Adrenal gland (tissue), 12 donors: Measurements from ENCODE around the gene SIK2. TPM values are rescaled to one million over a fixed set of nuclear protein-coding genes. Genes with fewer than 3 reads are reported as not detected.

Experiments
- DNase-seq, 7 donors: peaks; one replicate each; pipeline ENCODE4 v3.0.0-alpha.2; 2019 to 2020
- H3K27ac ChIP-seq, 5 donors: fragments of 200-600 bp; sonication (generic) in 4 of 5; 1 replicate in 3 of 5; 2 replicates in 2 of 5; pipeline versions ENCODE4 v1.5.1 to v1.8.0; 2016 to 2020; ENCODE audit warnings: mild to moderate bottlenecking in 1 of 5
- H3K27me3 ChIP-seq: fragments of 200-600 bp; 2 replicates; pipeline ENCODE4 v1.8.0; 2021
- H3K36me3 ChIP-seq, 2 donors: fragments of 200-600 bp; replicated peaks in 1 of 2; 1 replicate in 1 of 2; 2 replicates in 1 of 2; pipeline versions ENCODE4 v1.5.1 to v1.8.0; 2018 to 2022
- H3K4me1 ChIP-seq, 2 donors: fragments of 200-600 bp; replicated peaks in 1 of 2; 1 replicate in 1 of 2; 2 replicates in 1 of 2; pipeline versions ENCODE4 v1.5.1 to v1.8.0; 2018 to 2021
- H3K4me3 ChIP-seq, 4 donors: fragments of 200-600 bp; sonication (generic) in 3 of 4; one replicate each; pipeline ENCODE4 v1.5.1; 2016 to 2018
- H3K9me3 ChIP-seq, 3 donors: fragments of 200-600 bp; sonication (generic) in 1 of 3; replicated peaks in 1 of 3; 1 replicate in 2 of 3; 2 replicates in 1 of 3; pipeline versions ENCODE4 v1.5.1 to v1.8.0; 2016 to 2021
- POLR2A ChIP-seq, 2 donors: fragments of 450-650 bp; IDR thresholded peaks; one replicate each; pipeline ENCODE4 v1.6.1; 2017; ENCODE audit warnings: antibody characterized with exemption in 2 of 2, mild to moderate bottlenecking in 2 of 2, moderate library complexity in 1 of 2
- WGBS, 4 donors: extraction: QIAGEN DNeasy Blood & Tissue Kit in 2 of 4; methylation state at CpG; one replicate each; pipeline versions ENCODE4 v1.1.5 to v1.1.7; 2013 to 2017; 5-methylcytosine and 5-hydroxymethylcytosine counted together
- intact Hi-C, 2 donors: fragments of 100-400 bp; cut with DNase I; formaldehyde crosslinking; loops; one replicate each; pipeline versions ENCODE4 v1.14.1 to v1.15.0; 2022 to 2023
- polyA plus RNA-seq, 3 donors: library from polyadenylated mRNA; stranded (reverse); fragments of 200-250 nt in 2 of 3; fragments of 350-450 nt in 1 of 3; fragmentation: Illumina TruSeq in 1 of 3; extraction: RNeasy Lipid Tissue Mini Kit (QIAGEN cat#74804) in 1 of 3; gene quantifications; one replicate each; pipeline ENCODE4 v1.2.3, GENCODE V29; 2013 to 2014
- total RNA-seq, 9 donors: library from RNA; depleted of rRNA in 4 of 9; stranded (reverse); fragments of >200 nt in 4 of 9; fragments of 120-200 nt in 1 of 9; fragmentation: NEBNext Ultra II Directional in 1 of 9; extraction: Animal tissue kit (Norgen Biotek cat#: 25700) in 1 of 9; gene quantifications; one replicate each; pipeline versions ENCODE4 v1.1.0 to v1.2.4, GENCODE V29; 2013 to 2023
- TF ChIP-seq, protein P1 (sequence below), 6 experiments: fragments of 450-650 bp in 4 of 6; fragments of 200-600 bp in 2 of 6; sonication (generic) in 1 of 6; IDR thresholded peaks; 1 replicate in 5 of 6; 2 replicates in 1 of 6; pipeline versions ENCODE4 v1.5.1 to v1.8.0; 2016 to 2021; ENCODE audit warnings: antibody characterized with exemption in 6 of 6, mild to moderate bottlenecking in 2 of 6, moderate library complexity in 1 of 6
- donor health status: healthy with polysubstance abuse.
- donor health status: Bipolar disorder and iron deficiency.
- donor health status: DM: yes; HTN: yes; CAD: no.
- donor health status: DM: no; HTN: no; CAD: no.
- donor health status: DM: no; HTN: no; CAD: no.
- donor health status: DM: yes; HTN: yes; CAD: no.

Gene SIK2
- total and polyA plus RNA-seq, 12 donors: 7.6 to 33.0 (median 25.3) TPM

DNA sequence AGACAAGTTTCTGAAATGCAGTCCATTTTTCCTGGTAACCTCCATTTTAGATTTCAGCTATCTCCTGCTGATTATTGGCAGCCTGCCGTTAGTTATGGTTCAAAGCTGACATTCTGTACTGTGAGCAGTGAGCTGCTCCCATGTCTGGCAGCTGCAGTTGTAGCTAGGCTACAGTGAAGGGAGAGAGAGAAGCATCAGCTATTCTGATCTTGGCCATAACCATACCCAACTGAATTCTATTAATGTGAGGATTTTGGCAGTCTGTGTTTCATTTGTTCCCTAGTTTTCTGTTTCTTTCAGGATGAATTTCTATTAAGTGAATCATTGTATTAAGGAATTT lies 33.4 kb downstream of the SIK2 start:
- peaks cover 7 to 32% of the 10 kb centered on the region in 2 donors for H3K4me1 ChIP-seq
- H3K27ac ChIP-seq: peak overlapping the region in 3 of 5 donors; percentile 36 to 58 (median 58)
- WGBS, 4 donors: 19 to 29% (median 23%) methylated on average over 1 of the region's 1 CpG
- DNase-seq: peak in 6 of 7 donors; percentile 27 to 65 (median 42)
- no peaks in the 10 kb centered on the region for H3K27me3 ChIP-seq
- no peaks in the 10 kb centered on the region for H3K9me3 ChIP-seq
- intact Hi-C loops: no loop called here
- H3K36me3 ChIP-seq: no peaks in the 10 kb centered on the region
- TF ChIP-seq, protein P1, sequence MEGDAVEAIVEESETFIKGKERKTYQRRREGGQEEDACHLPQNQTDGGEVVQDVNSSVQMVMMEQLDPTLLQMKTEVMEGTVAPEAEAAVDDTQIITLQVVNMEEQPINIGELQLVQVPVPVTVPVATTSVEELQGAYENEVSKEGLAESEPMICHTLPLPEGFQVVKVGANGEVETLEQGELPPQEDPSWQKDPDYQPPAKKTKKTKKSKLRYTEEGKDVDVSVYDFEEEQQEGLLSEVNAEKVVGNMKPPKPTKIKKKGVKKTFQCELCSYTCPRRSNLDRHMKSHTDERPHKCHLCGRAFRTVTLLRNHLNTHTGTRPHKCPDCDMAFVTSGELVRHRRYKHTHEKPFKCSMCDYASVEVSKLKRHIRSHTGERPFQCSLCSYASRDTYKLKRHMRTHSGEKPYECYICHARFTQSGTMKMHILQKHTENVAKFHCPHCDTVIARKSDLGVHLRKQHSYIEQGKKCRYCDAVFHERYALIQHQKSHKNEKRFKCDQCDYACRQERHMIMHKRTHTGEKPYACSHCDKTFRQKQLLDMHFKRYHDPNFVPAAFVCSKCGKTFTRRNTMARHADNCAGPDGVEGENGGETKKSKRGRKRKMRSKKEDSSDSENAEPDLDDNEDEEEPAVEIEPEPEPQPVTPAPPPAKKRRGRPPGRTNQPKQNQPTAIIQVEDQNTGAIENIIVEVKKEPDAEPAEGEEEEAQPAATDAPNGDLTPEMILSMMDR (IDR thresholded peaks at IDR 0.05): no peak
- no peak for TF ChIP-seq POLR2A (IDR thresholded peaks at IDR 0.05)
- no peak overlapping the region for H3K4me3 ChIP-seq

DNA sequence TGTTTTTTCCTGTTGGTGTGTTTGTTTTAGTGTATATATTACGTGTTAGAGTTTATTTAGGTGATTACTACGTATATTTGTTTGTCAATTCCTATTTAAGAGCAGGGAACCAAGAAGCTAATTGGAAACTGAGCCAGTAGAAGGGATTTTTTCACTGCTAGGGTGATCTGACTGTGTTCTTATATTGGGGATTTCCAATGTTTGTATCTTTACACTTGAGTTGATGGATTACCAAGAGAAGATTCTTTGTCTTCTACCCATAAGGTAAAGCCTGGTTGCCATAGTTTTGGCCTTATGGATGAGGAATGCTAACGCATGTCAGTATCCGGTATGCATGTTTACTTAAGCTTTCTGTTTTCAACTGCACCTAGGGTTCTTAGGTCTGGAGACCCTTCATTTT lies 35.6 kb downstream of the SIK2 start:
- intact Hi-C loops: no loop called here
- no peaks in the 10 kb centered on the region for H3K36me3 ChIP-seq
- 96 to 99% (median 97%) methylated on average over 4 of the region's 4 CpGs for WGBS, 4 donors
- H3K4me3 ChIP-seq: no peak overlapping the region
- TF ChIP-seq, protein P1 (IDR thresholded peaks at IDR 0.05): no peak
- TF ChIP-seq POLR2A (IDR thresholded peaks at IDR 0.05): no peak
- DNase-seq: no peak
- H3K9me3 ChIP-seq: no peaks in the 10 kb centered on the region
- no peaks in the 10 kb centered on the region for H3K27me3 ChIP-seq
- peaks cover 7 to 32% of the 10 kb centered on the region in 2 donors for H3K4me1 ChIP-seq
- no peak overlapping the region for H3K27ac ChIP-seq

GRCh38 chr11:111639226-111639925 lies 37.1 kb downstream of the SIK2 start:
- DNase-seq: no peak
- Histone ChIP-seq H3K27ac (peak overlapping the region in 1 of 5 donors; percentile 16), H3K4me1 (peaks cover 7 to 20% of the 10 kb centered on the region in 2 donors), H3K36me3 (no peaks in the 10 kb centered on the region), H3K9me3 (no peaks in the 10 kb centered on the region), H3K27me3 (no peaks in the 10 kb centered on the region), H3K4me3 (no peak overlapping the region)
- 50 to 77% (median 67%) methylated on average over 1 of the region's 1 CpG for WGBS, 4 donors
- TF ChIP-seq, protein P1 (IDR thresholded peaks at IDR 0.05): no peak
- no peak for TF ChIP-seq POLR2A (IDR thresholded peaks at IDR 0.05)
- intact Hi-C loops: no loop called here

DNA sequence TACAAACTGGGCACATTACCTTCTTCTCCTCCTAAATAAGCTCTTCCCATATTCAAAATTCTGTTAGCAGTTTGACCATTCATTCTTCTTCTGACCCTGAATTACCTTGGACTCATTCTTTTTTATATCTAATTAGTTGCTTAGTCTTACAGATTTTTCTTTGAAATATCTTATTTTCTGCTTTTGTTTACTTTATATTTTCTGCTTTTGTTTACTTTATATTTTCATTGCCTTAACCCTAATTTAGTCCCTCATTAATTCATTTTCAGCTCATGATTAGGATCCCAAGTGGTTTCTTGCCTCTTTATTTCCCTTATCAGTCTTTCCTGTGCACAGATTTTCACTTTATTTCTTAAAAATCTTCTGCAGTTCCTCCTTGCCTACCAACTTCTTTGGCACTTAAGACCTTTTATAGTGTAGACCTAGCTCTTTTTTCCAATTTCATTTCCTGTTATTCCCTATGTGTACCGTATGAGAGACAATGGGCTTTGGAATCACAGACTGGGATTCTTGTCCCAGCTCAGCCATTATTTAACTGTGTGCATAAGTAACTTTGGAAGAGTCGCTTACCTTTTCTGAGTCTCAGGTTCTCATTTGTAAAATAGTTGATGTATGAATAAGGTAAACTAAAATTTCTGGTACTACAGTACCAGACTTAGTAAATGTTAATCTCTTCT lies 39.2 kb downstream of the SIK2 start:
- WGBS, 4 donors: 80 to 89% (median 86%) methylated on average over 2 of the region's 2 CpGs
- Histone ChIP-seq H3K4me1 (peaks cover 0 to 9% of the 10 kb centered on the region in 2 donors), H3K9me3 (no peaks in the 10 kb centered on the region), H3K4me3 (no peak overlapping the region), H3K36me3 (no peaks in the 10 kb centered on the region), H3K27ac (no peak overlapping the region), H3K27me3 (no peaks in the 10 kb centered on the region)
- no peak for DNase-seq
- no peak for TF ChIP-seq POLR2A (IDR thresholded peaks at IDR 0.05)
- TF ChIP-seq, protein P1 (IDR thresholded peaks at IDR 0.05): no peak
- intact Hi-C loops: no loop called here
